CD4-positive, alpha-beta T cell (primary cell): Measurements from ENCODE around the gene TREML2. TPM values are rescaled to one million over a fixed set of nuclear protein-coding genes. Genes with fewer than 3 reads are reported as not detected.

Experiments
- ATAC-seq: fragments of 200-7000 bp; cut with Tn5 transposase; one replicate; pipeline ENCODE4 v1.10.0; 2022; ENCODE audit warnings: mild to moderate bottlenecking; ENCODE audit not compliant: poor library complexity
- CTCF ChIA-PET: fragments of 350-600 bp; sonication (Branson Sonifier 250); formaldehyde crosslinking; loops from one replicate; lab custom pipeline; 2021; ENCODE audit warnings: antibody characterized with exemption, inconsistent platforms; lab: Charles Lee
- POLR2A ChIA-PET: fragments of 350-600 bp; sonication (Branson Sonifier 250); formaldehyde crosslinking; loops from one replicate; lab custom pipeline; 2021; ENCODE audit warnings: antibody characterized with exemption, inconsistent platforms; lab: Charles Lee
- DNase-seq, 14 experiments: peaks; one replicate each; pipeline ENCODE4 v3.0.0-alpha.2; 2013 to 2020; ENCODE audit warnings: mixed read lengths in 2 of 14
- H3K27ac ChIP-seq, 2 donors: one replicate each; pipeline versions ENCODE4 v1.5.1 to v1.7.0; 2013; ENCODE audit warnings: low read length in 2 of 2, low read depth in 1 of 2, mild to moderate bottlenecking in 1 of 2
- H3K27me3 ChIP-seq, 2 experiments: 1 replicate in 1 of 2; 2 replicates in 1 of 2; pipeline versions ENCODE4 v1.6.1 to v1.7.0; 2013; ENCODE audit warnings: low read length in 2 of 2, control low read depth in 1 of 2, mild to moderate bottlenecking in 1 of 2, moderate library complexity in 1 of 2; ENCODE audit not compliant: insufficient read depth in 2 of 2, control insufficient read depth in 1 of 2
- H3K36me3 ChIP-seq: one replicate; pipeline ENCODE4 v1.6.1; 2013; ENCODE audit warnings: low read length, control low read depth; ENCODE audit not compliant: insufficient read depth
- H3K4me1 ChIP-seq: one replicate; pipeline ENCODE4 v1.6.1; 2013; ENCODE audit warnings: low read length, control low read depth; ENCODE audit not compliant: insufficient read depth
- H3K4me3 ChIP-seq: one replicate; pipeline ENCODE4 v1.5.1; 2013; ENCODE audit warnings: mild to moderate bottlenecking, low read length, moderate library complexity
- H3K9me3 ChIP-seq, 2 experiments: 1 replicate in 1 of 2; 2 replicates in 1 of 2; pipeline versions ENCODE4 v1.6.1 to v1.7.0; 2013; ENCODE audit warnings: low read length in 2 of 2, mild to moderate bottlenecking in 2 of 2, control low read depth in 1 of 2, moderate library complexity in 1 of 2; ENCODE audit not compliant: control insufficient read depth in 1 of 2, insufficient read depth in 1 of 2
- H3K27ac Mint-ChIP-seq: one replicate; pipeline ENCODE4 v1.8.0; 2020; ENCODE audit warnings: mixed read lengths
- H3K27me3 Mint-ChIP-seq: one replicate; pipeline ENCODE4 v1.8.0; 2021; ENCODE audit warnings: mixed read lengths
- H3K36me3 Mint-ChIP-seq: one replicate; pipeline ENCODE4 v1.8.0; 2021; ENCODE audit warnings: low read depth, mixed read lengths
- H3K4me1 Mint-ChIP-seq: one replicate; pipeline ENCODE4 v1.8.0; 2021; ENCODE audit warnings: low read depth, mixed read lengths
- H3K4me3 Mint-ChIP-seq: one replicate; pipeline ENCODE4 v1.8.0; 2020; ENCODE audit warnings: mild to moderate bottlenecking, mixed read lengths
- H3K9me3 Mint-ChIP-seq: one replicate; pipeline ENCODE4 v1.8.0; 2020; ENCODE audit warnings: mixed read lengths
- intact Hi-C, 2 experiments: fragments of 100-400 bp; cut with DNase I in 1 of 2; cut with micrococcal nuclease in 1 of 2; formaldehyde crosslinking; loops; one replicate each; pipeline versions ENCODE4 v1.15.1 to v1.9.0; 2023 to 2025; cut with DNase I, micrococcal nuclease
- total RNA-seq, 174 experiments: library from RNA in 2 of 174; stranded (reverse) in 2 of 174; gene quantifications; one replicate each; pipeline ENCODE4 v1.2.3 and lab custom pipeline; 2021 to 2026
- TF ChIP-seq, protein P1 (sequence below): fragments of 200-600 bp; IDR thresholded peaks from one replicate; pipeline ENCODE4 v1.8.0; 2022; ENCODE audit warnings: antibody characterized with exemption, mild to moderate bottlenecking

TREML2 gene
- total RNA-seq, 2 experiments from 2014 or later, result 0.78 to 0.91 TPM

DNA sequence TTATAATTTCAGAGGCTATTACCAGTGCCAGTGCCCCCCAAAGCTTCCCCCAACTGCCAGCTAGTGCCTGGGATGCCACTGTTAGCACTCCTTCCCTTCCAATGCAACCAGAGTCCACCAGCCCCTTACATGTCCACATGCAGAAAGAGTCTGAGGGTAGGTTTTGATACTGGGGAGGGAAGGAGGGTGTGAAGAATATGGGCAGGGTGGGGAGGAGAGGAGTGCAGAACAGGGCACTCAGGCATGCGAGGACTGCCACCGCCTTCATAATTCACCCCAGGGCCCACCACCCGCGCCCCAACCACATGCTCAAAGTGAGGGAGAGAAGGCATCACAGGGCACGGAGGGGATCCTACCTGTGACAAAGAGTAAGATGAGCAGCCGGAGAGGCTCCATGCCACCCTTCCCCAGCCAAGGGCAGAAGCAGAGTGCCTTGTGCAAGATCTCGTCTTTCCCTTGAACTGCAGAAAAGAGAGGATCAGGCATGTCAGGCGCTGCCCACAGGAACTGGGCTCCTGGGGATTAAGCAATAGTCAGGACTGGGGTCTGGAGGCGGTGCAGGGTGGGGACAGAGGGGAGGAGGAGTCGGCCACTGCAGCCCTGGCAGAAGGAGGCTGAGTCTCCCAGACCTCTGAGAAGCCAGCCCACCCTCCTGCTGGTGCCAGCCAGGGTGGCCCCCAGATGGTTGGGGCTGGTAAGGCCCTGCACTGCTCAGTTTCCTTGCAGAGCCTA, 38.1 kb downstream of the TREML2 start, which contains the start of gene TREM2:
Gene TREM2, minus strand, starts transcription at position 430 of the 732 bp plus-strand sequence. Its CDS starts 34 bp downstream, at position 396.
- H3K36me3 ChIP-seq, result no peaks in the 10 kb centered on the region
- no peak within 1 kb of the TSS for H3K4me3 Mint-ChIP-seq
- no peak within 1 kb of the TSS for H3K4me3 ChIP-seq
- H3K9me3 Mint-ChIP-seq, result no peaks in the 10 kb centered on the region
- ChIA-PET POLR2A (no interaction called here), CTCF (no interaction called here)
- H3K27ac Mint-ChIP-seq, result no peak within 1 kb of the TSS
- ATAC-seq (no peak), DNase-seq (no peak)
- intact Hi-C loops, result no loop called here
- H3K27me3 Mint-ChIP-seq, result peaks cover 12% of the 10 kb centered on the region
- no peak within 1 kb of the TSS for H3K27ac ChIP-seq
- H3K27me3 ChIP-seq, result peaks cover 0 to 2% of the 10 kb centered on the region in 2 experiments
- TF ChIP-seq, protein P1, sequence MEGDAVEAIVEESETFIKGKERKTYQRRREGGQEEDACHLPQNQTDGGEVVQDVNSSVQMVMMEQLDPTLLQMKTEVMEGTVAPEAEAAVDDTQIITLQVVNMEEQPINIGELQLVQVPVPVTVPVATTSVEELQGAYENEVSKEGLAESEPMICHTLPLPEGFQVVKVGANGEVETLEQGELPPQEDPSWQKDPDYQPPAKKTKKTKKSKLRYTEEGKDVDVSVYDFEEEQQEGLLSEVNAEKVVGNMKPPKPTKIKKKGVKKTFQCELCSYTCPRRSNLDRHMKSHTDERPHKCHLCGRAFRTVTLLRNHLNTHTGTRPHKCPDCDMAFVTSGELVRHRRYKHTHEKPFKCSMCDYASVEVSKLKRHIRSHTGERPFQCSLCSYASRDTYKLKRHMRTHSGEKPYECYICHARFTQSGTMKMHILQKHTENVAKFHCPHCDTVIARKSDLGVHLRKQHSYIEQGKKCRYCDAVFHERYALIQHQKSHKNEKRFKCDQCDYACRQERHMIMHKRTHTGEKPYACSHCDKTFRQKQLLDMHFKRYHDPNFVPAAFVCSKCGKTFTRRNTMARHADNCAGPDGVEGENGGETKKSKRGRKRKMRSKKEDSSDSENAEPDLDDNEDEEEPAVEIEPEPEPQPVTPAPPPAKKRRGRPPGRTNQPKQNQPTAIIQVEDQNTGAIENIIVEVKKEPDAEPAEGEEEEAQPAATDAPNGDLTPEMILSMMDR, result no peak
- H3K9me3 ChIP-seq, result no peaks in the 10 kb centered on the region
- H3K36me3 Mint-ChIP-seq, result no peaks in the 10 kb centered on the region
- no peaks in the 10 kb centered on the region for H3K4me1 ChIP-seq
- H3K4me1 Mint-ChIP-seq, result no peaks in the 10 kb centered on the region

DNA sequence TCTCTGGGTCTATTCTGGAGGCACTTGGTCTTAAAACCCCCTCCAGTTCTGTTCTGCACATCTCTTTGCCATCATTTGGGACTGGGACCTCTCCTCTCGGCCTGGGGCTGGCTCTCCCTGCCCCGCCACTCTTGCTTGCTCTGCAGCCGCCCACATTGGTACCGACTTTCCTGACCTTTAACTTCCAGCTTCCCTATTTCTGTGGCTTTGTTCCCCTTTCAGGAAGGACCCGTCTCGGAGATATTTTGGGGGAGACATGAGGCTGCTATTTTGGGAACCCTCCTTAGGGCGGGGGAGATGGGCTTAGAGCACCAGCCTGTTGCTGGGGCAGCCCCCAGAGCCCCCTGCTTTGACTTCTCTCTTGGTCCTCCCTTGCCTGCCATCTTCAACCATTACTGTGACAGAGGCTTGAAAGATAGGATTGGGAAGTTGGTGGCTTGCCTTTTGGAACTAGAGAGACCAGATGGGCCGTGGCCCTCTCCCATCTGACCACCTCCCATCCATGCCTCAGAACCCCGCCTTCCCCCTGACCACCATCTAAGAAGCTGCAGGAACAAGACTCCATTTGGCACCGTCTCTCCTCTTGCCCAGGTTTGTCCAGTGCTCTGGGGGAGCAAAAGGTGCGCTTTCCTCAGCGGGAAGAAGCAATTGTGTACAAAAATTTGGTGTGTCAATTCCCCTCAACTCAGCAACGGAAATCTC, 38.9 kb downstream of the TREML2 start:
- DNase-seq (no peak), ATAC-seq (no peak)
- no peak overlapping the region for H3K27ac ChIP-seq
- no peak overlapping the region for H3K27ac Mint-ChIP-seq
- H3K27me3 Mint-ChIP-seq, result peaks cover 13% of the 10 kb centered on the region
- H3K4me3 ChIP-seq, result no peak overlapping the region
- TF ChIP-seq, protein P1, result no peak
- H3K9me3 ChIP-seq, result no peaks in the 10 kb centered on the region
- no peaks in the 10 kb centered on the region for H3K36me3 ChIP-seq
- H3K4me1 ChIP-seq, result no peaks in the 10 kb centered on the region
- intact Hi-C loops, result no loop called here
- ChIA-PET CTCF (no interaction called here), POLR2A (no interaction called here)
- peaks cover 0 to 2% of the 10 kb centered on the region in 2 experiments for H3K27me3 ChIP-seq
- no peaks in the 10 kb centered on the region for H3K36me3 Mint-ChIP-seq
- H3K4me3 Mint-ChIP-seq, result no peak overlapping the region
- H3K4me1 Mint-ChIP-seq, result no peaks in the 10 kb centered on the region
- H3K9me3 Mint-ChIP-seq, result no peaks in the 10 kb centered on the region

- Histone ChIP-seq H3K36me3 (no peaks in the 10 kb centered on the region), H3K4me3 (no peak overlapping the region), H3K27me3 (peaks cover 0 to 2% of the 10 kb centered on the region in 2 experiments), H3K4me1 (no peaks in the 10 kb centered on the region), H3K9me3 (no peaks in the 10 kb centered on the region), H3K27ac (no peak overlapping the region)
- Mint-ChIP-seq H3K27me3 (peaks cover 13% of the 10 kb centered on the region), H3K9me3 (no peaks in the 10 kb centered on the region), H3K4me3 (no peak overlapping the region), H3K36me3 (no peaks in the 10 kb centered on the region), H3K4me1 (no peaks in the 10 kb centered on the region), H3K27ac (no peak overlapping the region)
- DNase-seq (no peak), ATAC-seq (no peak)
- ChIA-PET POLR2A (no interaction called here), CTCF (no interaction called here)
- intact Hi-C loops, result no loop called here
- TF ChIP-seq, protein P1, result no peak
Observed at GRCh38 chr6:41161380-41161779, 39.6 kb downstream of the TREML2 start.
